Caco-2 (cell line): ENCODE results near the gene CEP55. TPM values are rescaled to one million over a fixed set of nuclear protein-coding genes. Genes with fewer than 3 reads are reported as not detected.

Source experiments
- BruUV-seq: library from RNA; stranded (reverse); fragments of 400-500 nt; replicated peaks from 2 replicates; lab custom pipeline; 2021; lab: Mats Ljungman, UMichigan
- CTCF ChIA-PET: fragments of 300-600 bp; sonication (Branson Sonifier 250); formaldehyde crosslinking; loops from one replicate; lab custom pipeline; 2022; ENCODE audit warnings: antibody characterized with exemption; lab: Charles Lee
- POLR2A ChIA-PET: fragments of 300-600 bp; sonication (Branson Sonifier 250); formaldehyde crosslinking; loops from one replicate; lab custom pipeline; 2022; ENCODE audit warnings: antibody characterized with exemption; lab: Charles Lee
- DNase-seq, 2 experiments: peaks; one replicate each; pipeline versions ENCODE4 v3.0.0 to v3.0.0-alpha.2; 2020 to 2022
- H3K27me3 ChIP-seq: replicated peaks from 2 replicates; pipeline ENCODE4 v1.6.0; 2011; ENCODE audit warnings: low read length; ENCODE audit not compliant: control insufficient read depth, insufficient read depth
- H3K36me3 ChIP-seq: 2 replicates; pipeline ENCODE4 v1.5.1; 2011; ENCODE audit warnings: low read length; ENCODE audit not compliant: control insufficient read depth, insufficient read depth
- H3K4me1 ChIP-seq: fragments of 250-450 bp; sonication (Bioruptor Pico); 2 replicates; pipeline ENCODE4 v1.5.1; 2020; ENCODE audit warnings: mild to moderate bottlenecking
- H3K4me3 ChIP-seq: 2 replicates; pipeline ENCODE4 v1.5.1; 2011; ENCODE audit warnings: low read depth, mild to moderate bottlenecking, control low read depth, low read length
- H3K9me3 ChIP-seq: fragments of 250-450 bp; sonication (Bioruptor Pico); 2 replicates; pipeline ENCODE4 v1.5.1; 2020; ENCODE audit warnings: mild to moderate bottlenecking, moderate library complexity
- H3K27ac Mint-ChIP-seq: one replicate; pipeline ENCODE4 v1.8.0; 2022; ENCODE audit warnings: mixed read lengths; ENCODE audit not compliant: unreplicated experiment
- H3K27me3 Mint-ChIP-seq: one replicate; pipeline ENCODE4 v1.8.0; 2022; ENCODE audit warnings: mixed read lengths; ENCODE audit not compliant: insufficient read depth, unreplicated experiment
- H3K36me3 Mint-ChIP-seq: one replicate; pipeline ENCODE4 v1.8.0; 2022; ENCODE audit warnings: mild to moderate bottlenecking, mixed read lengths; ENCODE audit not compliant: insufficient read depth, unreplicated experiment
- H3K4me1 Mint-ChIP-seq: one replicate; pipeline ENCODE4 v1.8.0; 2022; ENCODE audit warnings: low read depth, mixed read lengths; ENCODE audit not compliant: unreplicated experiment
- H3K4me3 Mint-ChIP-seq: one replicate; pipeline ENCODE4 v1.8.0; 2022; ENCODE audit warnings: mild to moderate bottlenecking, moderate library complexity, mixed read lengths; ENCODE audit not compliant: unreplicated experiment
- H3K9me3 Mint-ChIP-seq: one replicate; pipeline ENCODE4 v1.8.0; 2022; ENCODE audit warnings: mixed read lengths; ENCODE audit not compliant: unreplicated experiment
- CTCF ChIP-seq, 2 experiments: fragments of 200-600 bp in 1 of 2; IDR thresholded peaks; 1 replicate in 1 of 2; 2 replicates in 1 of 2; pipeline versions ENCODE4 v1.5.1 to v1.8.0; 2011 to 2022; ENCODE audit warnings: antibody characterized with exemption in 1 of 2, control low read depth in 1 of 2, inconsistent platforms in 1 of 2, low read depth in 1 of 2, low read length in 1 of 2, mild to moderate bottlenecking in 1 of 2, moderate library complexity in 1 of 2; ENCODE audit not compliant: insufficient read depth in 1 of 2, severe bottlenecking in 1 of 2, unreplicated experiment in 1 of 2
- intact Hi-C: fragments of 100-400 bp; cut with micrococcal nuclease; formaldehyde crosslinking; loops from one replicate; pipeline ENCODE4 v1.10.0; 2022; ENCODE audit not compliant: unreplicated experiment
- total RNA-seq: library from RNA; stranded (reverse); gene quantifications from 2 replicates; pipeline ENCODE4 v1.2.3, GENCODE V29; 2022

The CEP55 gene
- total RNA-seq, 1 experiment from 2014 or later: 65.3 TPM

GRCh38 chr10:93461807-93462178 is 34.6 kb upstream of the CEP55 start:
- Histone ChIP-seq H3K9me3 (no peaks in the 10 kb centered on the region), H3K4me1 (peaks cover 77% of the 10 kb centered on the region), H3K27me3 (no peaks in the 10 kb centered on the region), H3K36me3 (peaks cover 3% of the 10 kb centered on the region; the same call in 1 of the 2 replicates), H3K4me3 (no peak overlapping the region)
- TF ChIP-seq CTCF (IDR thresholded peaks at IDR 0.05; ENCODE audit: insufficient read depth in 1 of 2, low read depth in 1 of 2, low read length in 1 of 2, severe bottlenecking in 1 of 2, unreplicated experiment in 1 of 2): no peak
- Mint-ChIP-seq H3K27me3 (no peaks in the 10 kb centered on the region), H3K36me3 (peaks cover 82% of the 10 kb centered on the region), H3K27ac (peak overlapping the region; percentile 33), H3K9me3 (no peaks in the 10 kb centered on the region), H3K4me1 (peaks cover 51% of the 10 kb centered on the region), H3K4me3 (no peak overlapping the region)
- no TSS peak for BruUV-seq
- no peak for DNase-seq
- CTCF ChIA-PET: no interaction called here
- intact Hi-C loops: no loop called here
- POLR2A ChIA-PET: interaction anchor here (0.9 to 2.0 kb wide), 2 partner anchors 16 to 20 kb away, joined by 4 to 5 read pairs; partner anchors contain the start of gene MYOF

- intact Hi-C loops: no loop called here
- H3K4me3 ChIP-seq: no peak overlapping the region
- H3K36me3 Mint-ChIP-seq: peaks cover 80% of the 10 kb centered on the region
- peaks cover 3% of the 10 kb centered on the region; the same call in 1 of the 2 replicates for H3K36me3 ChIP-seq
- TF ChIP-seq CTCF (IDR thresholded peaks at IDR 0.05; ENCODE audit: insufficient read depth in 1 of 2, low read depth in 1 of 2, low read length in 1 of 2, severe bottlenecking in 1 of 2, unreplicated experiment in 1 of 2): no peak
- no peaks in the 10 kb centered on the region for H3K9me3 Mint-ChIP-seq
- H3K27ac Mint-ChIP-seq: no peak overlapping the region
- CTCF ChIA-PET: no interaction called here
- H3K4me1 Mint-ChIP-seq: peaks cover 50% of the 10 kb centered on the region
- no peaks in the 10 kb centered on the region for H3K27me3 ChIP-seq
- BruUV-seq: no TSS peak
- peaks cover 73% of the 10 kb centered on the region for H3K4me1 ChIP-seq
- no peaks in the 10 kb centered on the region for H3K9me3 ChIP-seq
- POLR2A ChIA-PET: interaction anchor here (0.7 to 2.0 kb wide), 2 partner anchors 16 to 223 kb away, joined by 3 to 5 read pairs; no protein-coding TSS in a partner anchor
- no peaks in the 10 kb centered on the region for H3K27me3 Mint-ChIP-seq
- H3K4me3 Mint-ChIP-seq: no peak overlapping the region
- no peak for DNase-seq
These were observed 34.0 kb upstream of the CEP55 start for GRCh38 chr10:93462371-93462770.

DNA sequence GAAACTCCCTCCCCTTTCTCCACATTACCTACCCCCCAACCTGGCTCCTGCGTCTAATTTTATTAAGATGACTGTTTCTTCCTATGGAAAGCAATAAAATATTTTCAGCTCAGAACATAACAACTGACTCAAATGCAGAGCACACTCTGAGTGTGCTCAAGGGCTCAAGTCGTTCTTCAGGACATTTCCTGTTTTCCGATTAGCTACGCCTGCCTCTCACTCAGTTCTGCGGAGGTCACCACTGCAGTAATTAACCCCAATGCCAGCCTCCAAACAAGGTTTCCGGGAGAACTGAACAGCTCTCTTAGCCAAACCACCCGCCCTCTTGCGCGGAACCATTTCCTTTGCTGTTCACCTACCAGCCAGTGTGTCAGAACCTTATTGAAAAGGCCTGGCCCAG is 33.5 kb upstream of the CEP55 start:
- peaks cover 3% of the 10 kb centered on the region; the same call in 1 of the 2 replicates for H3K36me3 ChIP-seq
- H3K27me3 ChIP-seq: no peaks in the 10 kb centered on the region
- no peaks in the 10 kb centered on the region for H3K27me3 Mint-ChIP-seq
- no peak for TF ChIP-seq CTCF (IDR thresholded peaks at IDR 0.05; ENCODE audit: insufficient read depth in 1 of 2, low read depth in 1 of 2, low read length in 1 of 2, severe bottlenecking in 1 of 2, unreplicated experiment in 1 of 2)
- no TSS peak for BruUV-seq
- H3K4me3 Mint-ChIP-seq: no peak overlapping the region
- POLR2A ChIA-PET: interaction anchor here (0.7 to 2.0 kb wide), 2 partner anchors 17 to 222 kb away, joined by 3 to 5 read pairs; no protein-coding TSS in a partner anchor
- CTCF ChIA-PET: no interaction called here
- peaks cover 70% of the 10 kb centered on the region for H3K4me1 ChIP-seq
- peaks cover 50% of the 10 kb centered on the region for H3K4me1 Mint-ChIP-seq
- H3K27ac Mint-ChIP-seq: peak overlapping the region; percentile 97
- no peaks in the 10 kb centered on the region for H3K9me3 ChIP-seq
- no peak overlapping the region for H3K4me3 ChIP-seq
- no peak for DNase-seq
- no peaks in the 10 kb centered on the region for H3K9me3 Mint-ChIP-seq
- intact Hi-C loops: no loop called here
- peaks cover 78% of the 10 kb centered on the region for H3K36me3 Mint-ChIP-seq
